AG08396 (cell line): ENCODE results near the gene TRAF3IP3.
"Not testable (repeated sequence)": the region's sequence is repeated elsewhere in the genome, so short reads cannot be mapped to it uniquely, and the experiment has no call there.

Experiments used
- DNase-seq: peaks from one replicate; pipeline ENCODE4 v3.0.0; 2012; ENCODE audit warnings: low spot score, mixed read lengths

Gene TRAF3IP3

GRCh38 chr1:209768354-209768774 is 12.5 kb downstream of the TRAF3IP3 start:
- DNase-seq = no peak

DNA sequence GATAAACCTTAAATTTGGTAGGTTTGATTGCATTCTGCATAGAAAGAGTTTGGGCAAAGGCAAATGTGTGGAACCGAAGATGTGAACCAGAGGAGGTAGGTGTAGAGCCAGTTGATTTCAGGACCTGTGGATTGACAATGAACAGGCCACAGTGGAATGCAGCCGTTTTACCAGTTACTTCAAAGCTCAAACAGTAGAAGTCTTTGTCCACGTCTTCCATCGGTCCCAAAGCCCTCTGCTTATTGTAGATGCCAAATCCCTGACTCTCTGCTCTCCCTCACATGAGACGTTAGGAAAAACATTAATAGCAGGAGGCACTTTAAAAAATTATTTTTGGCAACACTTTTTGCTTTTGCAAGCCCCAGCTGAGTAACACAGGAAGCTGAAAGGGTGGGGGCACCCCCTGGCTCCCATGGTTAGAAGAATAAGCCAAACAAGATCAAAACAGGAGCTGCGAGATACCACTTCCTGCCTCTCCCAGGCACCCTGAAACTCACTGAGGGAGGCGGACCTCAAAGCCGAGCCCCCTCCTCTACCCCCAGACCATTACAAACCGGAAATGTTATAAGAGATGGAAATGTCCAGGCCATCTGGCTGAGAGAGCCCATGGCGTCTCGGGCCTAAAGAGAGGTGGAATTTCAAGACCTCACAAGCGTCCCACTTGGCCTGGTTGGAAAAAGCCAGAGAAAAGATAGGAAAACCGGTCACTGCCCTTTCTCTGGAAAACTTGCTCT is 13.5 kb downstream of the TRAF3IP3 start:
- peak; percentile 73 for DNase-seq

DNA sequence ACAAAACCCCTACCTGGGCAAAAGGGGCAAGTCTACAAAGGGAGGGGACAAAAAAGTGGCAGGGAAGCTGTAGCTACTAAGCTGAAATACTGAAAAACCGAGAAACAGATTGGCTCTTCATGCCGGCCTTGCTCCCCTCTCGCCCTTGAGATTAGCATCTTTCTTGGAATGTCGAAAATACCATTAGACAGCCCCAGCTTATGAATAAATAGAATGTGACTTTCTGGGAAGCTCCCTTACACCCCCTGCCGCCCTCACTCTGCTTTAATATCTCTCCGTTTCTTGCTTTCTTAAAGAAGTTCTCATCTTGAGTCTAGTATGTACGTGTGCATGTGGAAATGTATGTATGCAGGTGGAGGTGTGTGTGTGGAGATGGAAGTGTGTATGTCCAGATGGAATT is 14.1 kb downstream of the TRAF3IP3 start:
- no peak for DNase-seq

- DNase-seq = no peak
These were observed 15.0 kb downstream of the TRAF3IP3 start for GRCh38 chr1:209770636-209771415.

DNA sequence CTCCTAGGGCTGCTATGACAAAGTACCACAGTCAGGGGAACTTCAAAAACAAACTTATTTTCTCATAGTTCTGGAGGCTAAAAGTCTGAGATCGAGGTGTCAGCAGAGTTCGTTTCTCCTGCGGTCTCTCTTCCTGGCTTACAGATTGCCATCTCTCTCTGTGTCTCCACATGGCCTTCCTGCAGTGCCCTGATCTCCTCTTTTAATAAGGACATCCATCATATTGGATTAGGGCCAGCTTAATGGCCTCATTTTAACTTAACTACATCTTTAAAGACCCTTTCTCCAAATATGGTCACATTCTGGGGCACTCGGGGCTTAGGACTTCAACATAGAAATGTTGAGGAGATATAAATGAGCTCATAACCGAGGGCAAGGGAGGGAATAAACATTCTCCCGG is 16.3 kb downstream of the TRAF3IP3 start:
- no peak for DNase-seq

DNA sequence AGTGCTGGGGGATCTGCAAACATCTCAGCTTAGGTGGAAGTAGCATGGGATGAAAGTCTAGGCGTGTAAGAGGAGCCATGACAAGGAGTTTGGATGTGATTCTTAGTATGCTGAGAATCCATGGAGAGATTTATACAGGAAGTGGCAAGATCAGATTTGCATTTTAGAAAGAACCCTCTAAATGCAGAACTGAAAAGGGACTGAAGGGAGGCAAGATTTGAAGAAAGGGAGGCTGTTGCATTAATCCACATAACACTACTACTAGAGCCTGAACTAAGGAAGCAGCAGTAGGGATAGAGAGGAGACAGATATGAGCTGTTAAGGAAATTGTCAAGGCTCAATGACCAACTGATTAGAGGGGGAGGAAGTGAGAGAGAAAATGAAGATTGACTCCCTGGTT is 18.7 kb downstream of the TRAF3IP3 start:
- no peak for DNase-seq

- no peak for DNase-seq
These were observed 19.8 kb downstream of the TRAF3IP3 start for GRCh38 chr1:209775678-209776077.

GRCh38 chr1:209777587-209777986 is 21.7 kb downstream of the TRAF3IP3 start:
- DNase-seq = no peak

DNA sequence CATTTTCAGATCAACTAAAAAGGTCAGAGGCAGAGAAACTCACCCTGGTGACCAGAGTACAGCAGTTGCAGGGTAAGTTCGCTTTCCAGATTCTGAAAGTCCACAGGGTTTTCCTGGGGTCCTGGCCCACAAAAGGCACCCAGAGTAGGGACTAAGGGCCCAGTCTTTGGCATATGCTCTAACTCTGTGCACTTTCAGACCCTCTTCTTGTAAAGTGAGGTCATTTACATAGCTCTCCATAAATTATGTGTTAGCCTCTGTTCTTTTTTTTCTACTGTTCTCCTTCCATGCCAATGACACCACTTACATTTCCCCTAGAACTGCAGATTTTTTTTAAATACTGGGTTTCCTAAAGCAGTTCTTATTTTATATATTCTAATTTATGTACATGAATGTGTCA is 22.2 kb downstream of the TRAF3IP3 start:
- DNase-seq = no peak

DNA sequence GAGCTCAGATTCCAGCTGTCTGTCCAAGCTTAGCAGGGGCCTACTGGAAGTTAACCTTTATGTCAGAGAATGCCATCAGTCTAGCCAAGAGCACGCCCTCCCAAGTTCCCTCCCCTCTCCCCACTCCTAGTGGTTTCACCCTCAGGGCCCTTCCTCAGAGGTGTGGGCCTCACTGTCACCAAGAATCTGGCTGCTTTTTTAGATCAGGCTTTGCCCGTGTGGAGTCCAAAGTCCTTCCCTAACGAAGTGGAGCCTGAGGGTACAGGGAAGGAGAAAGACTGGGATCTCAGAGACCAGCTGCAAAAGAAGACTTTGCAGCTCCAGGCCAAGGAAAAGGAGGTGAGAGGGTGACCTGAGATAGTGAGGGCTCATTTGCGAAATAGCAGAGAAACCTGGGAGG is 24.4 kb downstream of the TRAF3IP3 start:
- DNase-seq = no peak

GRCh38 chr1:209783386-209783785 is 27.5 kb downstream of the TRAF3IP3 start:
- no peak for DNase-seq

GRCh38 chr1:209784265-209785169 is 28.7 kb downstream of the TRAF3IP3 start, which contains the start of gene C1orf74:
Gene C1orf74, minus strand, starts transcription at chr1:209784559. Its CDS starts 925 bp downstream, at chr1:209783634.
- DNase-seq = peak; percentile 99

GRCh38 chr1:209785592-209785991 is 29.7 kb downstream of the TRAF3IP3 start:
- DNase-seq = no peak

- no peak for DNase-seq
These were observed 30.3 kb downstream of the TRAF3IP3 start for GRCh38 chr1:209786146-209786545.

- DNase-seq = no peak
These were observed 31.7 kb downstream of the TRAF3IP3 start for GRCh38 chr1:209787551-209787950.

- DNase-seq = no peak
These were observed 33.4 kb downstream of the TRAF3IP3 start for GRCh38 chr1:209789245-209789644.

GRCh38 chr1:209790286-209791193 is 34.7 kb downstream of the TRAF3IP3 start:
- no peak for DNase-seq

- DNase-seq = no peak
These were observed 36.1 kb downstream of the TRAF3IP3 start for GRCh38 chr1:209791920-209792319.

DNA sequence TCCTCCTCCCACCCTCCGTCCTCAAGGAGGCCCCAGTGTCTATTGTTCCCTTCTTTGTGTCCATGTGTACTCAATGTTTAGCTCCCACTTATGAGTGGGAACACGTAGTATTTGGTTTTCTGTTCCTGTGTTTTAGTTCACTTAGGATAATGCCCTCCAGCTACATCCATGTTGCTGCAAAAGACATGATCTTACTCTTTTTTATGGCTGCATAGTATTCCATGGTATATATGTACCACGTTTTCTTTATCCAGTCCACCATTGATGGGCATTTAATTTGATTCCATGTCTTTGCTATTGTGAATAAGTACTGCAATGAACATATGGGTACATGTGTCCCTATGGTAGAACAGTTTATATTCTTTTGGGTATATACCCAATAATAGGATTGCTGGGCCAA is 37.9 kb downstream of the TRAF3IP3 start:
- DNase-seq = not testable (repeated sequence)

- peak; percentile 21 for DNase-seq
These were observed 42.3 kb downstream of the TRAF3IP3 start for GRCh38 chr1:209797978-209798639.
